AG08396 (cell line): ENCODE data around the gene TCF21.
"Not testable (repeated sequence)": the region's sequence is repeated elsewhere in the genome, so short reads cannot be mapped to it uniquely, and the experiment has no call there.

ENCODE experiments used
- DNase-seq: peaks from one replicate; pipeline ENCODE4 v3.0.0; 2012; ENCODE audit warnings: low spot score, mixed read lengths

The TCF21 gene

GRCh38 chr6:133888929-133889556 lies at the start of gene TCF21:
TSS of gene TCF21 (plus strand) at chr6:133889113. CDS start at chr6:133889398, 285 bp downstream.
- peak; percentile 84 for DNase-seq

- no peak for DNase-seq
These were observed 47.7 kb upstream of the TCF21 start for GRCh38 chr6:133841176-133841575.

- DNase-seq = no peak
These were observed 45.8 kb upstream of the TCF21 start for GRCh38 chr6:133843098-133843497.

GRCh38 chr6:133844709-133845108 lies 44.2 kb upstream of the TCF21 start:
- DNase-seq = no peak

GRCh38 chr6:133854041-133854363 lies 34.9 kb upstream of the TCF21 start:
- DNase-seq = no peak

GRCh38 chr6:133854364-133855275 lies 34.3 kb upstream of the TCF21 start:
- no peak for DNase-seq

GRCh38 chr6:133855276-133855990 lies 33.5 kb upstream of the TCF21 start:
- DNase-seq = no peak

GRCh38 chr6:133855991-133856370 lies 32.9 kb upstream of the TCF21 start:
- DNase-seq = no peak

GRCh38 chr6:133856911-133857310 lies 32.0 kb upstream of the TCF21 start:
- no peak for DNase-seq

- no peak for DNase-seq
These were observed 31.2 kb upstream of the TCF21 start for GRCh38 chr6:133857696-133858095.

- DNase-seq = not testable (repeated sequence)
These were observed 27.6 kb upstream of the TCF21 start for GRCh38 chr6:133861337-133861736.

GRCh38 chr6:133863228-133863627 lies 25.7 kb upstream of the TCF21 start:
- DNase-seq = no peak

GRCh38 chr6:133865680-133866079 lies 23.2 kb upstream of the TCF21 start:
- no peak for DNase-seq

- DNase-seq = no peak
These were observed 17.8 kb upstream of the TCF21 start for GRCh38 chr6:133871131-133871530.

GRCh38 chr6:133873538-133873937 lies 15.4 kb upstream of the TCF21 start:
- DNase-seq = no peak

- DNase-seq = no peak
These were observed 11.8 kb upstream of the TCF21 start for GRCh38 chr6:133877116-133877515.

- DNase-seq = no peak
These were observed 8.9 kb upstream of the TCF21 start for GRCh38 chr6:133880006-133880405.

- no peak for DNase-seq
These were observed 8.0 kb upstream of the TCF21 start for GRCh38 chr6:133880896-133881295.

GRCh38 chr6:133886104-133886775 lies 2.7 kb upstream of the TCF21 start:
- DNase-seq = no peak

- no peak for DNase-seq
These were observed 1.6 kb upstream of the TCF21 start for GRCh38 chr6:133887156-133887879.

- no peak for DNase-seq
These were observed 1.1 kb upstream of the TCF21 start for GRCh38 chr6:133887880-133888230.
